OCI-LY3 (cell line): ENCODE measurements around the gene DDX42.

Experiments
- EZH2phosphoT487 ChIP-seq: fragments of 200-600 bp; shearing (Covaris generic); IDR thresholded peaks from 2 replicates; pipeline ENCODE4 v1.6.1; 2018; ENCODE audit warnings: antibody characterized with exemption, mixed run types, low read depth
- TF ChIP-seq, protein P1 (sequence below): fragments of 200-600, 300-600 bp; sonication (generic); IDR thresholded peaks from 2 replicates; pipeline ENCODE4 v1.5.1; 2014; ENCODE audit warnings: antibody characterized with exemption, low read length, low read depth

DNA sequence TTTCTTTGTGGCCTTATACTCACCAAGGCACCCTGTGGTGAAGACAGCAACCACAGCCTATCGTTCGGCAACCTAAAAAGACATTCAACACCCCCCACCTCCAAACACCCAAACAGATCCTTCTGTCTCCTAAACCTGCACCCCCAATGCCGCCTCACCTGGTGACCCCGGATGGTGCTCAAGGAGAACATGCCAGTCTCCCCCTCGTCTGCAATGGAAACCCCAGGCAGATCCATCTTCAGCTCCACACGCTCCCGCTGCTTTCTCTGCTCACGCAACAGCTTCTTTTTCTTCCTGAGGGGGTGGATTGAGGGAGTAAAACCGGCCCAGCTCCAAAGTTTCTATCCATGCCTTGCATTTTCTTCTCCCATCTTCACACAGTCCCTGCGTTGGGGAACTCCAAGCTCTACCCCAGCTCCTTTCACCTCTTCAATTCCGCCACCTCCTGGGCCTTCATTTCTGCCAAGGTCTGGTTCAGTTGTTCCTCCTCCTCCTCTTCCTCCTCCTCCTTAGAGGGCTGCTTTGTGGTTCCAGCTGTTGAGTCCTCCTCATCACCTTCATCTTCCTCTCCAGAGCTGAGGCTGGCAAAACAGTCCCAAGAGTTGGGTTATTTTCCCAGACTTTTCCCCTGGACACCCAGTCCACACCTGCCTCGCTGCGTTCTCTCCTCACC lies 49.8 kb downstream of the DDX42 start:
- TF ChIP-seq, protein P1, sequence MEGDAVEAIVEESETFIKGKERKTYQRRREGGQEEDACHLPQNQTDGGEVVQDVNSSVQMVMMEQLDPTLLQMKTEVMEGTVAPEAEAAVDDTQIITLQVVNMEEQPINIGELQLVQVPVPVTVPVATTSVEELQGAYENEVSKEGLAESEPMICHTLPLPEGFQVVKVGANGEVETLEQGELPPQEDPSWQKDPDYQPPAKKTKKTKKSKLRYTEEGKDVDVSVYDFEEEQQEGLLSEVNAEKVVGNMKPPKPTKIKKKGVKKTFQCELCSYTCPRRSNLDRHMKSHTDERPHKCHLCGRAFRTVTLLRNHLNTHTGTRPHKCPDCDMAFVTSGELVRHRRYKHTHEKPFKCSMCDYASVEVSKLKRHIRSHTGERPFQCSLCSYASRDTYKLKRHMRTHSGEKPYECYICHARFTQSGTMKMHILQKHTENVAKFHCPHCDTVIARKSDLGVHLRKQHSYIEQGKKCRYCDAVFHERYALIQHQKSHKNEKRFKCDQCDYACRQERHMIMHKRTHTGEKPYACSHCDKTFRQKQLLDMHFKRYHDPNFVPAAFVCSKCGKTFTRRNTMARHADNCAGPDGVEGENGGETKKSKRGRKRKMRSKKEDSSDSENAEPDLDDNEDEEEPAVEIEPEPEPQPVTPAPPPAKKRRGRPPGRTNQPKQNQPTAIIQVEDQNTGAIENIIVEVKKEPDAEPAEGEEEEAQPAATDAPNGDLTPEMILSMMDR = no peak
- no peak for TF ChIP-seq EZH2phosphoT487
